M059J (cell line): ENCODE measurements around the gene TSPAN4. TPM values are rescaled to one million over a fixed set of nuclear protein-coding genes. Genes with fewer than 3 reads are reported as not detected.

ENCODE experiments used
- DNase-seq: peaks from one replicate; pipeline ENCODE4 v3.0.0-alpha.2; 2012; ENCODE audit warnings: low read depth
- total RNA-seq: library from RNA; depleted of rRNA; stranded (reverse); fragments of >200 nt; shearing (Covaris generic); gene quantifications from 2 replicates; pipeline ENCODE4 v1.2.3, GENCODE V29; 2014

TSPAN4 gene
- total RNA-seq, 1 experiment from 2014 or later = 240 TPM

DNA sequence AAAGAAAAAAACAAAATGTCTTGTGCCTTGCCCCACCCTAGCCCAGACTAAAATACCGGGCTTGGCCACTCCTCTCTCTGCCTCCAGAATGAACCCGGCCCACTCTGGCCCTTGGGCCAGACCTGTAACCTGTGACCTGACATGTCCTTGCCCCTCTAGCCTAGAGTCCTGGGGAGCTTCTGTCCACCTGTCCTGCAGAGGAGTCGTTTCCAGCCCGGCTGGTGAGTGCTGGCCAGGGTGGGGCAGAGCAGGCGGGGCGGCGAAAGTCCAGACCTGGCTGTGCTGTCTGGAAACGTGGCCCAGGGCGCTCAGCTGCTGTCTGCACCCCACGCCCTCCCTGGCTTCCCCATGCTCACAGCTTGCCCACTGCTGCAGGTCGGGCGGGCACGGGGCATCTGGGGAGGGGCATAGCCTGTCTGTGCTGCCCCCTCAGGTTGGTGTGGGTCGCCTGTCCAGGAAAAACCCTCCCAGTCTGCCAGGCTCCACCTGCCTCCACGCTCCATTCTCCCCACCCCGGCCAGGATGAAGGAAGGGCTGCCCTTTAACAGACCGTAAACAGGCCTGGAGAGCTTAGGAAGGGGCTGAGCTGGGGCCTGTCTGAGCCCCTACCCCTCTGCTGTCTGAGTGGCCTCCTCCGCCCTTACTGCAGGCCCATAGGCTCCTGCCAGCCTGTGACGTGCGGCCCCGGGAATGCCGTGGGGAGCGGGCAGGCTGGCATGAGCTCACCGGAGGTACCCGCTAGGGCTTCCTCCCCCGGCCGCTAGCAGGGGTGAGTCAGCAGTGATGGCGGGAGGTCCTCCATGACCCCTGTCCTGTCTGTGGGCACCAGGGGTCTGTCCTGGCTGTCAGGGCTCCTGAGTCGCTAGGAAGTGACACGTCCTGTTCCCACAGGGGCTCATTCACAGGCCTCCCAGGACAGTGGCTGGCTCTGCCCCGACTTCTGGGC, 8.0 kb upstream of the TSPAN4 start:
- DNase-seq = peak; percentile 97

DNA sequence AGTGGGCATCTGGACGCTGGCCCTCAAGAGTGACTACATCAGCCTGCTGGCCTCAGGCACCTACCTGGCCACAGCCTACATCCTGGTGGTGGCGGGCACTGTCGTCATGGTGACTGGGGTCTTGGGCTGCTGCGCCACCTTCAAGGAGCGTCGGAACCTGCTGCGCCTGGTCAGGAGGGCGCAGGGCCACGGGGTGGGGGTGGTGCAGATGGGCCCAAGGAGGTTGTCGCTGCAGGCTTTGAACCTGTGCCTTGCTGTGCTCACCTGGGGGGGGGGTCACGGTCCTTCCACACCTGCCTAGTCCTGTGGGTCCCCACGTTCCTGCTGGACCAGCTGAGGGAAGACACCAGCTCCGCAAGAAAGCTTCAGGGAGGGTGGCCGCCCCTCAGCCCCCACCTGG, 6.4 kb upstream of the TSPAN4 start:
- DNase-seq = no peak

DNA sequence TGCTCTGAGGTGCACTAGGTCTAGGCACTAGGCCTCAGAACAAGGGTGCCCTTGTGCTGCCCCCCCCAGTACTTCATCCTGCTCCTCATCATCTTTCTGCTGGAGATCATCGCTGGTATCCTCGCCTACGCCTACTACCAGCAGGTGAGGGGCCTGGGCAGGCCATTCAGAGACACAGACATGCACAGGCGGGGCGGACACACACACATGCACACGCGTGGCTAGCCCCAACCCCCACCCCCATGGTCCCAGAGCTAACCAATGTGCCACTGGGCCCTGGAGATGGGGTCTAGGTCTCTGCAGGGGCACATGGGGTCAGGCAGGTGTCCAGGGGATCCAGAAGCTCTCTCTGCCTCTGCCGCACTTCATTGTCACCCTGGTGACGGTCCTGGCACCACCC, 6.0 kb upstream of the TSPAN4 start:
- DNase-seq = no peak

DNA sequence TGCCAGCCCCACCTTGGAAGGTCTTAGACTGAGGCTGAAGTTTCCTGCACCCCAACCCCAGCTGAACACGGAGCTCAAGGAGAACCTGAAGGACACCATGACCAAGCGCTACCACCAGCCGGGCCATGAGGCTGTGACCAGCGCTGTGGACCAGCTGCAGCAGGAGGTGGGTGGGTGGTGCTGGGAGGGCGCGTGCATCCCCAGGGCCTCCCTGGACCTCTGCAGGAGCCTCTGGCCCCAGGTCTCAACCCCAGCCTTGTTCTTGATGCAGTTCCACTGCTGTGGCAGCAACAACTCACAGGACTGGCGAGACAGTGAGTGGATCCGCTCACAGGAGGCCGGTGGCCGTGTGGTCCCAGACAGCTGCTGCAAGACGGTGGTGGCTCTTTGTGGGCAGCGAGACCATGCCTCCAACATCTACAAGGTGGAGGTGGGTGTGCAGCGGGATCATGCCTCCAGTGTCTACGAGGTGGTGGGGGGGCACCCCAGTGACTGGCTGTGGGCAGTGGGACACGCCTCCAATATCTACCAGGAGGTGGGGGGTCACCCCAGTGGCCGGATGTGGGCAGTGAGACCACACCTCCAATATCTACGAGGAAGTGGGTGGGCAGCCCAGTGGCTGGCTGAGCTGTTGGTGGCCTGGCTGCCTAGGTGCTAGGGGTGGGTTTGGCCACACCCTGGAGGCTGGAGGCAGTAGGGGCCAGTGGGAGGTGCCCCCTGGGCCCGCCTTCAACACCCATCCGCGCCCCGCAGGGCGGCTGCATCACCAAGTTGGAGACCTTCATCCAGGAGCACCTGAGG, 5.3 kb upstream of the TSPAN4 start:
- no peak for DNase-seq

DNA sequence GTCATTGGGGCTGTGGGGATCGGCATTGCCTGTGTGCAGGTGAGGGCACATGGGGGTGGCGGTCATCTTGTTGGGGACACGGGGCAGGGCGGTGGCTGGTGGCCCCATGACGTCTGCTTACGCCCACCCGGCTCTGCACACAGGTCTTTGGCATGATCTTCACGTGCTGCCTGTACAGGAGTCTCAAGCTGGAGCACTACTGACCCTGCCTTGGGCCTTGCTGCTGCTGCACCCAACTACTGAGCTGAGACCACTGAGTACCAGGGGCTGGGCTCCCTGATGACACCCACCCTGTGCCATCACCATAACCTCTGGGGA, 4.7 kb upstream of the TSPAN4 start:
- no peak for DNase-seq

DNA sequence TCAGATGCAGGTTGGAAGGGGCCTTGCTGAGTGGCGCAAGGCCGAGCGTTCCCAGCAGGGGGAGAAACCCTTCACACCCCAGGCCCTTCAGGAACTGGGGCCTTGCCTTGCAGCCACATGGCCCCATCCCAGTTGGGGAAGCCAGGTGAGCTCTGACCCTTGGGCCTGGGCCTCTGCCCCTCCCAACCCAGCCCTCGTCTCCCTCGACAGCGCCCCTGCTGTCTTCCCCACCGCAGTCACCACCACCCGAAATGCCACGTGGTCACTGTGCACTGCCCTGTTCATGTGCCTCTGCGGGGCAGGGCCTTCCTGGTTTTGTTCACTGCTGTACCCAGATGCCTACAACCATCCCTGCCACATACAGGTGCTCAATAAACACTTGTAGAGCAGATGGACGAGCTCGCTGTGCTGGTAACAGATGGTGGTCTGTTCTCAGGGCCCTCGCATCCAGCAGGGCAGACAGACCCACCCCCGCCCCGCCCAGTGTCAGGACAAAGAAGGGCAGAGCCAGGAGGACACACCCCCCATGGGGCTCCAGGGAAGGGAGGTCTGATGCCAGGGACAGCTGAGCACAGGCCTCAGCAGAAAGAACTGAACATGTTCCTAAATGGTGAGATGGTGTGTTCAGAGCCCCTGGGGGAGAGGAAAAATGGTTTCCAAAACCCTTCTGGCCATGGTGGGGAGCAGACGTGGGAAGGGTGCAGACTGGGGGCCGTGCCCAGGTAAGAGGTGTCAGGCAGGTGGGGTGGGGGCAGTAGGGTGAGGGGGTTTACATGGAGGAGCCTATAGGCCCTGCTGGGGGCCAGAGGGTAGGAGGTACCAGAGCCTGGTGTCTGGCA, 4.0 kb upstream of the TSPAN4 start:
- no peak for DNase-seq

DNA sequence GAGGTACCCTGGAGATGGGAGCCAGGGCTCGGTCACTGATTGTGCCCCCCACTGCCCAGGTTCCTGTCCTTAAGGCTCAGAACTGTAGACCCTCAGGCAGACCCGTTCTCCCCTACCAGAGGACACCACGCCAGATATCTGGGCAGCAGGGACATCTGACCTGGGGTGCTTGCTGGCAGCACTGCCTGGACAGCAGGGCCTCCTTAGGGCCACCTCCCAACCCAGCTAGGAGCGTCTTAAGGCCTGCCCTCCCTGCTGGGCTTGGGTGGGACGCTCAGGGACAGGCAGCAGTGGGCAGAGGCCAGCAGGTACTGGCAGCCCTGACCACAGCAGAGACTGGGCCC, 3.4 kb upstream of the TSPAN4 start:
- DNase-seq = no peak

DNA sequence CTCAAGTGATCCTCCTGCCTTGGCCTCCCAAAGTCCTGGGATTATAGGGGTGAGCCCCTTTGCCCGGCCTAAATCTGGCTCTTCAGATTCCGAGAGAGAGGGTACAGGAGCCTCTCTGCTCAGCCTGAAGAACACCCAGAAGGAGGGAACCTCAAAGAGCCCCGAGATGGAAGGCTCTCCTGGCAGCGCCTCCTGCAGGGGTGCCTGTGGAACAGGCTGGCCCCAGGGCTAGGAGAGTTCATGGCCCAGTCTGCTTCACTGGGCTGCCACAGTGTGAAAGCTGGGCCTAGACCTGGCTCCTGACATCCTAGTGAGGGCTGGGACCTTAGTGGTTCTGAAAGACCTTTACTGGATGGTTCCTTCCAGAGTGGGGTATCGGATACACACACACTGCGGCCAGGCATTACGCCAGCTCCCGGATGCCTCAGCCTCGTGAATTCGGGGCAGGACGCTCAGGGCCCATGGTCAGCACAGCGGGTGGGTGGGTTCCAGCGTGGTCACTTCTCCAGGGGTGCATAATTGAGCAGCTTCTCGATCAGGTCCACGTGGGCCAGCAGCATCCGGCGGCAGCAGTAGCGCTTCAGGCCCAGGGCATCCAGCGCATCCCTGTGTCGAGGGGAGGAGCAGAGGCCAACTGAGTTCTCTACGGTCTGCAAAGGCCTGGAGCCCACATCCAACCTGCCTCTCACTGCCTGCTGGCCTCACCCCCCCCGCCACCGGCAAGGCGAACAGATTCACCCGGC, 2.6 kb upstream of the TSPAN4 start:
- DNase-seq = no peak

DNA sequence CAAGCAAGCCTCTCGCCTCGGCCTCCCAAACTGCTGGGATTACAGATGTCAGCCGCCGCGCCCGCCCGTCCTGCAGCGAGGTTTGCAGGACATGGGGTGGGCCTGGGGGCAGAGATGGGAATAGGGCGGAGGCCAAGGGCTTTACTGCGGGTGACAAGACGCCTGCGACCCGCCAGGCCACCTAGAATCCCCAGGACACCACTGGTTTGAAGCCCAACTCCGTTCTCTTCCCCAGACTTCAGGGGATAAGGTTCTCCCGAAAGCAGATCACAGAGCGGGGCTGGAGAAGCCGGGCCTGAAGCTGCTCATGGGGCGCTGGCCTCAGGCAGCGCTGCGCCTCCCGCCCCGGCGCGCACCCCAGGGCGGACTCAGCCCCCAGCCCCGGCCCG, 677 bp upstream of the TSPAN4 start:
- DNase-seq = no peak

DNA sequence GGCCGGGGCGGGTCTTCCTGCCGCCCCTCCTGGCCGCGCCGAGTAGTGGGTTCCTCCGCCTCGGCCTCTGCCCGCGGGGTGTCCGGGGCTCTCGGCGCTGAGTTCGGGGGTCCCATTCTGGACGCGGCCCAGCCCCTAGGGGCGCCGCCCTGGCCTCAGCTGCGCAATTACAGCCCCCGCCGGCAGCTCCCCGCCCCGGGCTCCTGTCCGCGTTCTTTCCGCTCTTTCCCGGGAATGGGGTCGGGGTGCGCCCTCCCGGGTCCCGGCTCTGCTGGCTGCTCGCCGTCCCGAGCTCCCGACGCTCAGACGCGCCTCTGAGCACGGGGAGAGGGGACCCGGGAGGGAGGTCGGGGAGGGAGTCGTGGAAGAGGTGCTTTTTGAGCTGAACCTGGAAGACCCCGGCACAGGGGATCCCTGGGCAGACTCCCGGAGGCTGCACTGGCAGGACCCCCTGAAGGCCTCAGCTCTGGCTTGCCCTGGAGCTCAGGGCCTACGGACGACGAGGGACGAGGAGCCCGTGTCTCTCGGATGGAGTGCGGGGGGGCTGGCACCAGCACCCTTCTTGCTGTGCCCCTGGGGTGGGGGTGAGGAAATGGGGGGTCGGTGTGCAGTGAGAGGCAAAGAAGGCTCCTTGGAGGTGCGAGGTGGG, 558 bp downstream of the TSPAN4 start:
- DNase-seq = no peak

DNA sequence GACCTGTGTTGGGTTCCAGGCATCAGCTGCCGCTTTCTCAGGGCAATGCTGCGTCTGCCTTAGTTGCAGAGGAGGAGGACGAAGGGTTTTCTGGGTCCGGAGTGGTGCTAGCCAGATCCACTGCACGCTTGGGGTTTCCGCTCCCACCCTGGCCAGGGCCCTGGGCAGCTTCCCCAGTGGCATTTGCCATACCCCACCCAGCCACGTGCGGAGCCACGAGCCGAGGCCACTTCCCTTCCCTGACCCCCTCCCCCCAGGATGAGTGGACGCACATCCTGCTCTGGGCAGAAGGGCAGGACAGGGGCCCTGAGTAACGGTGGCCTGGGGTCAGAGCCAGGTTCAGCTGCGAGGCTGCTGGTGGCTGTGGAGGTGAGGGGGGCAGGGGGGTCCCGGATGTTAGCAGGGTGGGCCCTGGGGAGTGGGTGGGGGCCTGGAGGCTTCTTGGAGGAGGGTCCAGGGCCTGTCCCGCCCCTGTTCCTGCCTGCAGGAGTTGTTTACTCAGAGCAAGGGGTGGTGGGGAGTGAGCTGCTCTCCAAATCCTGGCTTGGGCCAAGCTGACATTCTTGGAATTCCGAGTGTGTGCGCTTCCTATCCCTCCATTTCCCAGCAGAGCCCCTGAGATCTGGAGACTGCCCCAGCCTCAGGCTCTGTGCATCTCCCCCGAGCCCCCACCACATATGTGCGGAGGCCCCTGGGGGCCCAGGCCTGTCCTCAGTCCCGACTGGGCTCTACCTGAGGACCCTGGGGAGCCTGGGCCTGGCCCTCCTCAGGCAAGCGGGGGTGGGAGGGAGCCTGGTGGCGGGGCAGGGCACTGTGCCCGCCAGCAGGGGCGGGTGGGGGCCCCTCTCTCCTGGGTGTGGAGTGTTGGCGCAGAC, 1.4 kb downstream of the TSPAN4 start:
- DNase-seq = peak; percentile 96

DNA sequence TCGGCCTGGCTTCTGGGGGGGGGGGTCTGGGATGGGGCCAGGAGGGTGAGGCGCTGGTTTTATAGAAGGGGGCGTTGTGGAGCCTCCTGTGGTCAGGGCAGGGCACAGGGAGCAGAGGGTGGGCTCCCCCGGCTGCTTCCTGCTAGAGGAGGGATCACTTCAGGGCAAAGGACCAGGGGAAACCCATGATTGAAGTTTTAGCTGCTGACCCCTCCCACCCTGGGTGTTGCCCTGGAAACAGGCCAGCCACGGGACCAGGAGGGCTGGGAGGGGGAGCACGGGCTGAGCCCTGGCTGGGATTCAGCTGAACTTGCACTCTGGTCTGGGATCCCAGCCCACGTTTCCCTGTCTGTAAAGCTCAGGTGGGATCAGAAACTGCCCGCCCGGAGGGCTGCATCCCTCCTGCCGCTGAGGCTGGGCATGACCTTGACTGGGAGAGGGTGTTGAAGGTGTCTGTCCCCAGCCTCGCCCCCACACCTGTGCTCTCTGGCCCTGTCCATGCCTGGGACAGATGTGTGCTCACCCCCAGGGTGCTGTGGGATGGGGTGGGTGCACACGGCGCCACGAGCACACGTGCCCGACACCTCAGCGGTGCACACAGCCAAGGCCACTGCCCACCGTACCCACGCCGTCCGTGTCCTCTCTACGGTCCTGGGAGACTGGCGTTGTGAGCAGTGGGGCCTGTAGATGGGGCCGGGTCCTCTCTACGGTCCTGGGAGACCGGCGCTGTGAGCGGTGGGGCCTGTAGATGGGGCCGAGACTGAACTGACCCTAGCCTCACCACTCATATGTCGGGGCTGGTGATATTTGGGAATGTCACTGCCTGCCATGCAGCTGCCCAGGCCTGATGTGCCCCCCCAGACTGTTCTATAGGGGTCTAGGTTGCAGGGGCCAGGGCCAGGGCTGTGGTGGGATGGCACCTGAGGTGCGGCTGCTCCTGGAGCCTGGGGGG, 2.3 kb downstream of the TSPAN4 start:
- peak; percentile 87 for DNase-seq

DNA sequence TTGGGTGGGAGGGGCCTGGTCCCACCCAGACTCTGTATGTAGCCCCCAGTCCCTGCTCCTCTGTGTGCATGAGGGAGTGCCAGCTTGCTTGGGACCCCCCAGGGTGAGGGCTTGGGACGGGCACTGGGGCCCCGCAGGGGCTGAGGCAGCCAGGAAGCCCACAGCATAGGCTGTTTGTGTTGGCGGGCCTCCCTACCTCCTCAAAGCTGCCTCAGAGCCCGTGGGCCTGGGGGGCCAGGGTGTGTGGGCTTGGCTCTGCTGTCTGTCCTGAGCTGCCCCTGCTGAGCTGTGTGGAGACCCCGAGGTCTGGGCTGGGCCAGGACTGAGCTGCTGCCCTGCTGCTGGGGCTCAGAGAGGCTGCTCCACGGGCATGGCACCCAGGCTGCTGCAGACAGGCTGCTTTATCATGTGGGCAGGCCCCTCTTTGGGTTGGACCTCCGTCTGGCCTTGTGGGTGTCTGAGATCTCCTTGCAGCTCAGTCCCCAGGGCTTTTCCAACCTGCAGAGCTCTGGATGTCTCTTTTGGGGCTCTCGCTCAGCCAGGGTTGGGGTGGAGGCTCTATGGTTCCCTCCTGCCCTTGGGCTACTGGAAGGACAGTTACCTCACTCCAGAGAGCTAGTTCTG, 3.3 kb downstream of the TSPAN4 start:
- DNase-seq = no peak

DNA sequence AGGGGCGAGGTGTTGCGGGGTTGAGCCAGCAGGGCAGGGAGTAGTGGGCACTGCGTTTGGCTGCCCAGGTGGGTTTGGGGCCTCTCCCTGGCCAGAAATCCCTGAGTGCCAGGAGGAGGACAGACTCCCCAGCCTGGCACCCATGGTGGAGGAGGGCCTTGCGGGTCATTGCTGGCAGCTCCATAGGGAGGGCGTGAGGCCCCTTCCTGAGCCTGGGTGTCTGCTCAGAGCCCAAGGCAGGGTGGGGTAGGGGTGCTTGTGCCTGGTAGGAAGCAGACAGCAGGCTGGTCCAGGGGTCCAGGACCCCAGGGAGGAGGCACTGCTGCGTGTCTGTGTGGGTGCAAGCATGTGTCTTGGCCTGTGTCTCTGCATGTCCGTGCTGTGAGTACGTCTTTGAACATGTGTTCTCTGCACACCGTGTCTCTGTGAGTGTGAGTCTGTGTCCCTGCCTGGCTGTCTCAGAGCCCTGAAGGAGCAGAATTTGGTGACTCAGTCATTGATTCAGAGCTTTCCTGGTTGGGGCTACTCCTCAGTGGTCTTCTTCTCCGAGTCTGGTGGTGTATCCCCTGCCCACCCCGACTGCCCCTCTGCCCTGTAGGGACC, 3.9 kb downstream of the TSPAN4 start:
- no peak for DNase-seq

DNA sequence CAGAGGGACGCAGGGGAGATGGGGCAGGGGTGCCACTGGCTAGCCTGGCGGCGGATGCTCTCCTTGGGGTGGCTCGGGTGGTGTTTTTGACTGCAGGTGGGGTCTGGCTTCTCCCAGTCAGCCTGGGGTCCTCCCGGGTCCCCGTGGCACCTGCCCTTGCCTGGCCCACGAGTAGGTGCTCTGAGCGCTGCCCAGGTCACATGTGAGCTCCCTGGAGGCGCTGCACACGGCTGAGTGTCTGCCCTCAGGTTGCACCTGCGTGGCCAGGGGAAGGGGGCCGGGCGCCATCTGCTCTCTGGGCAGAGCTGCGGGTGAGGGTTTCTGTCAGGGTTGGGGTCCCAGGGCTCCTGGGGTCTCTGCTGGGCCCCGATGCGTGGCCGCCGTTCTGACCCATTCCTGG, 5.2 kb downstream of the TSPAN4 start:
- DNase-seq = no peak

DNA sequence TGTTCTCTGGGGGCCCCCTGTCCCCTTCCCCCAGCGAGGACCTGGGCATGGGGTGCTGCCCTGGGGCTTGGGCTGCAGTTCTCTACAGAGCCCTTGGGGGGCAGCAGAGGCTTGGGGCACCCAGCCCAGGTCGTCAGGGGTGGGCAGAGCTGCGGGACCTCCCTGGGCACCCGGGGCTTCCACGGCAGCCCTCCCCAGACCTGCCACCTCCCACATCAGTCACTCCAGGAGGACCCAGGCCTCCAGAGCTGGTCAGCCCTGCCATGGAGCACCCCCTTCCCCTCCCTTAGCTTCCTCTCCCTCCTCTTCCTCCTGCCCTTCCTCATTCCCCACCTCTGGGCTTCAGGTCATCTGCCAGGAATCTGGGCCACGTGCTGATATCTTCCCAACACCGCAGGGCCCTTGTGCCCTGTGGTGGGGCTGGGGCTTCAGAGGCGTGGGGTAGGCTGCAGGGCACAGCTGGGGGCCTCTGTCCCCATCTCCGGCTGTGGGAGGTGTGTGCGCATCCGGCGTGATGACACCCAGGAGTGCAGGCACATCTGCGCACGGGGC, 5.8 kb downstream of the TSPAN4 start:
- no peak for DNase-seq

DNA sequence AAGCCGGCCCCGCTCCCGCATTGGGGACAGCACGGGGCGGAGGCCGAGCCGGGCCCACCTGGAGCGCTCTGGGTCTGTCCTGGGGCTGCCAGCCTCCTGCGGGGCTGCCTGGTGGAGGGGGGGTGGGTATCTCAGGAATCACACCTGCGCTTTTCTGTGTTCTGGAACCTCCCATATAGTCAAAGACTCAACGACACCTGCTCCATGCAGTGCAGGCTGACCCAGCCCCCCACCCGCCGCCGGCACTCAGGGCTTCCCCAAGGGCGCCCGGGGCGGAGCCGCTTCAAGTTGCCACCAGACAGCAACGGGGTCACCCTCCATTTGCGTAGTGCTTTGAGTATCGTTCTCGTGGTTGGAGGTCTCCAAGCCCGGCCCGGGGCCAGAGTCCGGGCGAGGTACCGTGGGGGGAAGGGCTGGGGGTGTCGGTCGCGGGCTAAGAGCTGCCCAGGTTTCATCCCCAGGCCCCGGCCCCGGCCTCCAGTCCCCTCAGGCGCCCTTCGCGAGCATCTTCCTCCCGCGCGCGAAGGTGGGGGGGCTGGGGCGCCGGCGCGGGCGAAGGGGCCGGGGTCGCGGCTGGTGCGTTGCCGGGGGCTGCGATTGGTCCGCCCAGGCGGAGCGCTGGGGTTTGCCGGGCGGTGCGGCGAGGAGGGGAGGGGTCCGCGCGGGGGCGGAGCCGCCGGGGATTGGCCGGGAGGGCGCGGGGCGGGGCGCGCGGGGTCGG, 6.6 kb downstream of the TSPAN4 start:
- DNase-seq = no peak
